Bronchial epithelial cell (primary cell): Measurements from ENCODE around the gene PAGE2B. TPM values are rescaled to one million over a fixed set of nuclear protein-coding genes. Genes with fewer than 3 reads are reported as not detected.

Source experiments
- total RNA-seq: library from RNA; depleted of rRNA; stranded (reverse); fragments of >200 nt; gene quantifications from 2 replicates; pipeline ENCODE4 v1.2.1, GENCODE V29; 2014

The PAGE2B gene
- total RNA-seq, 1 donor from 2014 or later = not detected

Other genes starting within 250 kb of the PAGE2B start
- gene TRO, start 154.2 kb upstream of the PAGE2B start, total RNA-seq = not detected in 2 replicates
- 0.13 and 0.26 TPM in 2 replicates for gene PFKFB1, start 80.8 kb upstream of the PAGE2B start, total RNA-seq
- 7.1 and 14.3 TPM in 2 replicates for gene APEX2, start 74.7 kb upstream of the PAGE2B start, total RNA-seq
- gene ALAS2, start 44.1 kb upstream of the PAGE2B start, total RNA-seq = not detected in 2 replicates
- not detected in 2 replicates for gene PAGE2, start 14.0 kb downstream of the PAGE2B start, total RNA-seq
- not detected in 2 replicates for gene PAGE5, start 145.3 kb downstream of the PAGE2B start, total RNA-seq
- not detected in 2 replicates for gene PAGE3, start 189.9 kb downstream of the PAGE2B start, total RNA-seq